Nephron (organoid): ENCODE data around the gene ZMIZ1.
"Not testable (repeated sequence)": the region's sequence is repeated elsewhere in the genome, so short reads cannot be mapped to it uniquely, and the experiment has no call there.

Experiments
- H3K27ac Mint-ChIP-seq, 3 experiments: 2 replicates each; pipeline ENCODE4 v1.8.0; 2020; ENCODE audit warnings: mixed read lengths in 3 of 3, mild to moderate bottlenecking in 2 of 3, moderate library complexity in 1 of 3
- H3K27me3 Mint-ChIP-seq: 2 replicates; pipeline ENCODE4 v1.8.0; 2021; ENCODE audit warnings: low read depth, mild to moderate bottlenecking, moderate library complexity, mixed read lengths
- H3K36me3 Mint-ChIP-seq: 2 replicates; pipeline ENCODE4 v1.8.0; 2020; ENCODE audit warnings: low read depth, mixed read lengths
- H3K4me1 Mint-ChIP-seq: 2 replicates; pipeline ENCODE4 v1.8.0; 2020; ENCODE audit warnings: mixed read lengths
- H3K4me3 Mint-ChIP-seq, 3 experiments: 2 replicates each; pipeline ENCODE4 v1.8.0; 2020; ENCODE audit warnings: mild to moderate bottlenecking in 3 of 3, mixed read lengths in 3 of 3, moderate library complexity in 2 of 3
- H3K9me3 Mint-ChIP-seq: 2 replicates; pipeline ENCODE4 v1.8.0; 2020; ENCODE audit warnings: mixed read lengths
- CTCF ChIP-seq, 3 experiments: fragments of 200-600 bp; sonication (generic); IDR thresholded peaks; one replicate each; pipeline ENCODE4 v1.5.0; 2021; ENCODE audit warnings: antibody characterized with exemption in 3 of 3; ENCODE audit not compliant: unreplicated experiment in 3 of 3

ZMIZ1 gene

GRCh38 chr10:79275105-79275430 is 206.3 kb downstream of the ZMIZ1 start:
- Mint-ChIP-seq H3K4me3 (no peak overlapping the region), H3K27ac (no peak overlapping the region), H3K4me1 (peaks cover 38% of the 10 kb centered on the region), H3K36me3 (peaks cover 33% of the 10 kb centered on the region), H3K27me3 (no peaks in the 10 kb centered on the region), H3K9me3 (no peaks in the 10 kb centered on the region)
- TF ChIP-seq CTCF (IDR thresholded peaks at IDR 0.05; ENCODE audit: unreplicated experiment in 3 of 3) = no peak

DNA sequence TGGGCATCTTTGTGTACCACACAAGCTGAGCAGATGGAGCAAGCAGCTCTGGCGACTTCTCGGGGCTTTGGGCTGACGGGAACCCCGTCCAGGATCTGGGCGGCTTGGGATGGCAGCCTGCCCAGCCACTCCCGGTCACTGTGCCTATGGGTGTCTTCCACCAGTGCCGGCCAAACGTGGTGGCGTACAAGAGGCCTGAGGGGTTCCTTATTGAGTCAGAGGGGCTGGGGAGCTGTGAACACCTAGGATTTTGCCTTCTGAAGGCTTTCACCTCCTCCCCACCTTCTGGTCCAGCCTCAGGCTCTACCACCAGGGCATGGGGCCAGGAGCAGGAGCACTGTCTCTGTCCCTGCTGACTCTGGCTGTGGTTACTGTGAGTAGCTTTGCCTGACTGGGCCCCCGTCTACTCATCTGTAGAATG is 206.7 kb downstream of the ZMIZ1 start:
- peaks cover 37% of the 10 kb centered on the region for H3K36me3 Mint-ChIP-seq
- no peak for TF ChIP-seq CTCF (IDR thresholded peaks at IDR 0.05; ENCODE audit: unreplicated experiment in 3 of 3)
- no peak overlapping the region for H3K4me3 Mint-ChIP-seq

GRCh38 chr10:79277579-79278269 is 209.0 kb downstream of the ZMIZ1 start:
- Mint-ChIP-seq H3K27me3 (no peaks in the 10 kb centered on the region), H3K9me3 (no peaks in the 10 kb centered on the region), H3K36me3 (peaks cover 49% of the 10 kb centered on the region), H3K4me1 (peaks cover 33% of the 10 kb centered on the region), H3K4me3 (no peak overlapping the region), H3K27ac (peak overlapping the region in 1 of 3 experiments; percentile 35)
- TF ChIP-seq CTCF (IDR thresholded peaks at IDR 0.05; ENCODE audit: unreplicated experiment in 3 of 3) = no peak

More for the DNA sequence above, 206.7 kb downstream of the ZMIZ1 start:
- H3K4me1 Mint-ChIP-seq = peaks cover 35% of the 10 kb centered on the region
- peak overlapping the region in 2 of 3 experiments; percentile 8 to 44 for H3K27ac Mint-ChIP-seq
- no peaks in the 10 kb centered on the region for H3K27me3 Mint-ChIP-seq
- no peaks in the 10 kb centered on the region for H3K9me3 Mint-ChIP-seq

DNA sequence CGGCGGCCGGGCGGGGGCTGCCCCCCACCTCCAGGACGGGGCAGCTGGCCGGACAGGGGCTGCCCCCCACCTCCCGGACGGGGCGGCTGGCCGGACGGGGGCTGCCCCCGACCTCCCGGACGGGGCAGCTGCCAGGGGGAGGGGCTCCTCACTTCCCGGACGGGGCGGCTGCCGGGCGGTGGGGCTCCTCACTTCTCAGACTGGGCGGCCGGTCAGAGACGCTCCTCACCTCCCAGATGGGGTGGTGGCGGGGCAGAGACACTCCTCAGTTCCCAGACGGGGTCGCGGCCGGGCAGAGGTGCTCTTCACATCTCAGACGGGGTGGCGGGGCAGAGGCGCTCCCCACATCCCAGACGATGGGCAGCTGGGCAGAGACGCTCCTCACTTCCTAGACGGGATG is 210.3 kb downstream of the ZMIZ1 start:
- not testable (repeated sequence) for H3K27ac Mint-ChIP-seq, H3K4me3 Mint-ChIP-seq, H3K27me3 Mint-ChIP-seq, H3K9me3 Mint-ChIP-seq
- Mint-ChIP-seq H3K4me1 (peaks cover 31% of the 10 kb centered on the region), H3K36me3 (peaks cover 51% of the 10 kb centered on the region)

GRCh38 chr10:79280956-79281355 is 212.2 kb downstream of the ZMIZ1 start:
- Mint-ChIP-seq H3K36me3 (peaks cover 58% of the 10 kb centered on the region), H3K4me1 (peaks cover 35% of the 10 kb centered on the region)

GRCh38 chr10:79282388-79282787 is 213.6 kb downstream of the ZMIZ1 start:
- no peak overlapping the region for H3K4me3 Mint-ChIP-seq
- H3K27ac Mint-ChIP-seq = peak overlapping the region in 2 of 3 experiments; percentile 27 to 36
- no peak for TF ChIP-seq CTCF (IDR thresholded peaks at IDR 0.05; ENCODE audit: unreplicated experiment in 3 of 3)
- no peaks in the 10 kb centered on the region for H3K9me3 Mint-ChIP-seq
- no peaks in the 10 kb centered on the region for H3K27me3 Mint-ChIP-seq
- H3K36me3 Mint-ChIP-seq = peaks cover 54% of the 10 kb centered on the region
- H3K4me1 Mint-ChIP-seq = peaks cover 35% of the 10 kb centered on the region

More at GRCh38 chr10:79280956-79281355, 212.2 kb downstream of the ZMIZ1 start:
- no peaks in the 10 kb centered on the region for H3K9me3 Mint-ChIP-seq
- no peaks in the 10 kb centered on the region for H3K27me3 Mint-ChIP-seq
- TF ChIP-seq CTCF (IDR thresholded peaks at IDR 0.05; ENCODE audit: unreplicated experiment in 3 of 3) = no peak
- H3K4me3 Mint-ChIP-seq = no peak overlapping the region
- peak overlapping the region in 1 of 3 experiments; percentile 13 for H3K27ac Mint-ChIP-seq
